ENCODE measurements around the gene PPIP5K1. TPM values are rescaled to one million over a fixed set of nuclear protein-coding genes. Genes with fewer than 3 reads are reported as not detected.
"Not testable (repeated sequence)": the region's sequence is repeated elsewhere in the genome, so short reads cannot be mapped to it uniquely, and the experiment has no call there.

PPIP5K1 gene
- total RNA-seq, 1 experiment from 2014 or later: 62.4 TPM

DNA sequence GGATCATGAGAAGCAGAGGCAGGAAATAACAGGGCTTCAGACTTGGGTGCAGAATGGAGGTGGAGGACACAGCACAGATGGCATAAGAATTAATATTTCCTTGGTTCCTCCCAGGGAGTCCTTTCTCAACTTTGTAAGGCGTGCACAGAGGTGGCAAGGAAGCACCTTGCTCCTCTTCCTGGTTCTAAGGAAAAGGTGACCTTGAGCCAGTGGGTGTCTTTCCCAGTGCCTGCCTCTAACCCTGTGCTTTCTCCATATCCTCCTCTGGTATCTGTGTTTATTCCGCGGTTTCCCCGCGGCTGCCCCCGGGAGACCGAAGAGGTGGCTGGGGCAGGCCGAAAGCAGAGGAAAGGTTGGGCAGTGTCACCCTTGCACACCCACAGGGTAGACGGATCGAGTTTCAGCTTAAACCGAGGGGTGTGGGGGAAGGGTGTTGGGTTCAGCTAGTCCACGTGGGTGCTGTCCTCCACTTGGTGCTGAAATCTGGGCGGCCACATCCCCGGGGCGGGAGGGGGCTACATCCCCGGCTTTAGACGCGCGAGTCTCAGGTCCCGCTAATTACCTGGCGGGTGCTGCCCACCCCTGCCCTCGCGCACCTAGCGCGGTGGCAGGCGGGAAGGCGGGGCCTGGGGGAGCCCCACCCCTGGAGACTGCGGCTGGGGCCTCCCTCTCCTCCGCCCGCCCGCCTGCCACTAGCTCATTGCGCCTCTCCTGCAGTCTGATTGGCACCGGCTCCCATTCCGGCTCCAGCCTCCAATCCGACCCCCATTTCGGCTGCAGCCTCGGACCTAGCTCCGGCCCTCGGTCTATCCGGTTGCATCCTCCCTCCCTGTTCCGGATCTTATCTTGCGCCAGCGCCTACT, 3.6 kb upstream of the PPIP5K1 start, which contains the start of gene CKMT1B:
Gene CKMT1B (plus strand): TSS at position 700 of the 863 bp plus-strand sequence. CDS start 192 bp downstream, outside the sequence.
- RAD21 ChIA-PET (ENCODE audit: low non-redundant PET in 1 of 2, low total read pairs in 2 of 2, uncharacterized antibody in 2 of 2, unreplicated experiment in 2 of 2): not testable (repeated sequence)

DNA sequence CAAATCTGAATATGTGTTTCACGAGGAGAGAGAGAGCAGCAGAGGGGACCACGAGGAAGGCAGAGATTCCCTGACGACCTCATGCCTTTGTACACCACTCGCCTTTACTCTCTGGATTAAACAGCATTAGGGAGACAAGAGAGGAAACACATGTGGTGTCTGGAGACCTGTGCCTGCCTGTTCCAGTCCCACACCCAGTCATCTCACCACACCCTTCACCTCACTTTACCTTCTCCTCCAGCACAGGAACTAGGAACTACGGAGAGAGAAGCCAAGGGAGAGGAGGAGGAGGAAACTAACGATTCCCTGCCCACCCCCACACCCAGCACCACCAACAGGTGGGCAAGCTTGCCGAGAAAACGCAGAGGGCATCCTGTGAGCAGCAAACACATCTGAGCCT, 2.8 kb upstream of the PPIP5K1 start:
- H3K9ac ChIP-seq (ENCODE audit: low read length); H3K4me2 ChIP-seq (ENCODE audit: low read length); CTCF ChIA-PET; H3K9me3 ChIP-seq (ENCODE audit: control insufficient read depth in 1 of 2, insufficient read depth in 1 of 2, low read depth in 1 of 2, low read length in 2 of 2); H2AFZ ChIP-seq (ENCODE audit: low read depth, low read length, poor library complexity, severe bottlenecking); H3K36me3 ChIP-seq (ENCODE audit: control insufficient read depth in 1 of 2, insufficient read depth in 2 of 2, low read length in 2 of 2); DNase-seq (ENCODE audit: low read depth, low spot score); POLR2A ChIA-PET; H3K4me3 ChIP-seq (replicated peaks in 1 of 2; ENCODE audit: low read depth in 1 of 2, low read length in 2 of 2); H3K27ac ChIP-seq (ENCODE audit: low read depth, low read length); H3K4me1 ChIP-seq (ENCODE audit: control insufficient read depth in 1 of 2, insufficient read depth in 2 of 2, low read length in 2 of 2); BruUV-seq (replicated peaks); H4K20me1 ChIP-seq (ENCODE audit: insufficient read depth); H3K9me2 ChIP-seq (ENCODE audit: insufficient read depth); RAD21 ChIA-PET (ENCODE audit: low non-redundant PET in 1 of 2, low total read pairs in 2 of 2, uncharacterized antibody in 2 of 2, unreplicated experiment in 2 of 2); H3K27me3 ChIP-seq (ENCODE audit: insufficient read depth, low read length); ATAC-seq; intact Hi-C loops (cut with micrococcal nuclease); H3K79me2 ChIP-seq (ENCODE audit: insufficient read depth, low read length): not testable (repeated sequence)

More for the DNA sequence above, 3.6 kb upstream of the PPIP5K1 start, which contains the start of gene CKMT1B:
- H3K79me2 ChIP-seq (ENCODE audit: insufficient read depth, low read length); CTCF ChIA-PET; H3K4me3 ChIP-seq (replicated peaks in 1 of 2; ENCODE audit: low read depth in 1 of 2, low read length in 2 of 2); H3K27ac ChIP-seq (ENCODE audit: low read depth, low read length); H3K27me3 ChIP-seq (ENCODE audit: insufficient read depth, low read length); DNase-seq (ENCODE audit: low read depth, low spot score); H3K9me2 ChIP-seq (ENCODE audit: insufficient read depth); H3K4me1 ChIP-seq (ENCODE audit: control insufficient read depth in 1 of 2, insufficient read depth in 2 of 2, low read length in 2 of 2); H2AFZ ChIP-seq (ENCODE audit: low read depth, low read length, poor library complexity, severe bottlenecking); POLR2A ChIA-PET; H3K4me2 ChIP-seq (ENCODE audit: low read length); H3K9me3 ChIP-seq (ENCODE audit: control insufficient read depth in 1 of 2, insufficient read depth in 1 of 2, low read depth in 1 of 2, low read length in 2 of 2); intact Hi-C loops (cut with micrococcal nuclease); H3K9ac ChIP-seq (ENCODE audit: low read length); H3K36me3 ChIP-seq (ENCODE audit: control insufficient read depth in 1 of 2, insufficient read depth in 2 of 2, low read length in 2 of 2); H4K20me1 ChIP-seq (ENCODE audit: insufficient read depth): not testable (repeated sequence)
- ATAC-seq: peak; percentile 88
- BruUV-seq (replicated peaks): TSS peak; percentile 99

DNA sequence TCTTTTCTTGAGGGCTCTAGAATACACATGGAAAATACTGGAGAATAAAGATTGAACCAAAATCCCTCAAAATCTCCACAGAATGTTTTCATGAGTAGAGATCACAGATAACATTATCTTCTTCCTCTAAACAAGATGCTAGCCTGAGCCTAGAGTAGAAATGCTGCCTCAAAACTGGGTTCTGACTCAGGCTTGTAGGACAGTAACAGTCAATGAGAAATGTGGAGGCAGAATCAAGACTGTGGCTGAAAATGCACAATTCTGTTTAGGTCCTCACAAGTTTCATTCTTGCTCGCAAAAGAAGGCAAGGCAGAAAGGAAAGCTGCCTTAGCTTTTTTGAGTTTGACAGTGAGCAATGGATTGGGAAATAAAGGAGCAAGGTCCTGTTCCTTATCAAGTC, 15.4 kb downstream of the PPIP5K1 start:
- H3K9me3 ChIP-seq (ENCODE audit: control insufficient read depth in 1 of 2, insufficient read depth in 1 of 2, low read depth in 1 of 2, low read length in 2 of 2); H3K36me3 ChIP-seq (ENCODE audit: control insufficient read depth in 1 of 2, insufficient read depth in 2 of 2, low read length in 2 of 2); H2AFZ ChIP-seq (ENCODE audit: low read depth, low read length, poor library complexity, severe bottlenecking); H4K20me1 ChIP-seq (ENCODE audit: insufficient read depth); H3K27ac ChIP-seq (ENCODE audit: low read depth, low read length); RAD21 ChIA-PET (ENCODE audit: low non-redundant PET in 1 of 2, low total read pairs in 2 of 2, uncharacterized antibody in 2 of 2, unreplicated experiment in 2 of 2); H3K9ac ChIP-seq (ENCODE audit: low read length); H3K4me2 ChIP-seq (ENCODE audit: low read length); intact Hi-C loops (cut with micrococcal nuclease); H3K27me3 ChIP-seq (ENCODE audit: insufficient read depth, low read length); H3K4me1 ChIP-seq (ENCODE audit: control insufficient read depth in 1 of 2, insufficient read depth in 2 of 2, low read length in 2 of 2); DNase-seq (ENCODE audit: low read depth, low spot score); BruUV-seq (replicated peaks); CTCF ChIA-PET; H3K9me2 ChIP-seq (ENCODE audit: insufficient read depth); POLR2A ChIA-PET; ATAC-seq; H3K4me3 ChIP-seq (replicated peaks in 1 of 2; ENCODE audit: low read depth in 1 of 2, low read length in 2 of 2); H3K79me2 ChIP-seq (ENCODE audit: insufficient read depth, low read length): not testable (repeated sequence)

DNA sequence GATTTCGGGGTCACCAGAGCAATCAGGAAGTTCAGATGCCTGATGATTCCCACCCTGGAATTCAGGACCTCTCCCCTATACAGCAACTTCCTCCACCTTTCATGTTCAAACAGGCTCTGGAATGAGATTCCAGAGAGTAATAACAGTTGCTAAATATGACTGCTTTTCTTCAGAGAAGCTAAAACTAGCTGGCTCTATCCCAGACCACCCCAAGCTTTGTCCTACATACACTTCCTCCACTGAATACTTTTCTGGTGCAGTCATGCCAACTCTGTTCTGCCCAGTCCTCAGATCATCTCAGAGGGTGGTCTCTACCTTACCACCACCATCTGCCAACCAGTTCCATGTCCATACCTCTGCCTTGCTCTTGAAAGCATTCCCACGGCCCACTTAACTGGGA, 23.4 kb downstream of the PPIP5K1 start:
- H3K4me2 ChIP-seq (ENCODE audit: low read length); H3K9me3 ChIP-seq (ENCODE audit: control insufficient read depth in 1 of 2, insufficient read depth in 1 of 2, low read depth in 1 of 2, low read length in 2 of 2); H3K27ac ChIP-seq (ENCODE audit: low read depth, low read length); H3K4me1 ChIP-seq (ENCODE audit: control insufficient read depth in 1 of 2, insufficient read depth in 2 of 2, low read length in 2 of 2); H3K9me2 ChIP-seq (ENCODE audit: insufficient read depth); H2AFZ ChIP-seq (ENCODE audit: low read depth, low read length, poor library complexity, severe bottlenecking); CTCF ChIA-PET; intact Hi-C loops (cut with micrococcal nuclease); RAD21 ChIA-PET (ENCODE audit: low non-redundant PET in 1 of 2, low total read pairs in 2 of 2, uncharacterized antibody in 2 of 2, unreplicated experiment in 2 of 2); H3K79me2 ChIP-seq (ENCODE audit: insufficient read depth, low read length); H3K9ac ChIP-seq (ENCODE audit: low read length); POLR2A ChIA-PET; BruUV-seq (replicated peaks); H3K36me3 ChIP-seq (ENCODE audit: control insufficient read depth in 1 of 2, insufficient read depth in 2 of 2, low read length in 2 of 2); DNase-seq (ENCODE audit: low read depth, low spot score); ATAC-seq; H4K20me1 ChIP-seq (ENCODE audit: insufficient read depth); H3K27me3 ChIP-seq (ENCODE audit: insufficient read depth, low read length); H3K4me3 ChIP-seq (replicated peaks in 1 of 2; ENCODE audit: low read depth in 1 of 2, low read length in 2 of 2): not testable (repeated sequence)
